ENCODE results near the gene ANKFN1.

Gene ANKFN1

DNA sequence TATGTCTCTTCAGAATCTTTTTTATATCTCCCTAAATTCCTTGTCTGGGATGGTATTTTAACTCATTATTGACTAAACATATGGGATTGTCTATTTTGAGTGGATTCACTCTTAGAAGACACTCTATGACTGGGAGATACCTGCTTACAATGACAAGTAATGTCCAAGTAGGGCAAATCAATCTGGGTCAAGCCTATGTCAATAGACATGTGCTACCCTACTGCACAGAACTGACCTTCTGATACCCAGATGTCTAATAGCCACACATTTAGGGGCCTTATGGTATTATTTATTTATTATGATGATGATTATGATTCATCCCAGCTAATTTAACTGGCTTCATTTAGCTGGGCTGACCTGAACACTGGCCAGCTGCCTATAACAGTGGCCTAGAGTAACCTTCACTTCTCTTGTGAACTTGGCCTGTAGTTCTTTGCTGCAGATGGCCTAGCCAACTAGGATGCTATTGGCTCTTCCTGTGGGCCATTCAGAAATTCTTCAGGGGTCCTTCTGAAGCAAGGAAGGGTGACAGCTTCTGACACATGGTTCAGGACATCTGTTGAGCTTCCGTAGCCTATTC is 138.0 kb downstream of the ANKFN1 start:
- no peak for DNase-seq

GRCh38 chr17:56292010-56292409 is 138.7 kb downstream of the ANKFN1 start:
- no peak for DNase-seq

- no peak for DNase-seq
Observed at GRCh38 chr17:56292578-56292977, 139.3 kb downstream of the ANKFN1 start.

DNA sequence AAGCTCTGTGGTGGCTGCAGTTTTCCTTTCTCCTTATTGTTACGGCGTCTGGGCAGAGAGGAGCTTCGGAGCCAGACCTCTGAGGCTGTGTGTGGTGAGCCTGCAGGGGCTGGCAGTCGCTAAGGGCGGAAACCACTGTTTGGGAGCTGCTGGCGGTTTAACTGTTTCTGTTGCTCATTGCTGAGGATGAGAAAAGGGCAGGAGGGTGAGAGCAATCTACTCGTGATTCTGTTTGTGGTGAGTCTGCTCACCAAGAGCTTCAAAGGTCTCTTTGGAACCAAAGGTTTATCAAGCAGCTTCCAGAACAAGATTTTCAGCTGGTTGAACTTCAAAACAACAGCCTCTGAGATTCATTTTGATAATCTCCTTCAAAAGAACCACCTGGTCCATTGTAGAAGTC is 143.9 kb downstream of the ANKFN1 start:
- no peak for DNase-seq

GRCh38 chr17:56298846-56299245 is 145.6 kb downstream of the ANKFN1 start:
- no peak for DNase-seq

DNA sequence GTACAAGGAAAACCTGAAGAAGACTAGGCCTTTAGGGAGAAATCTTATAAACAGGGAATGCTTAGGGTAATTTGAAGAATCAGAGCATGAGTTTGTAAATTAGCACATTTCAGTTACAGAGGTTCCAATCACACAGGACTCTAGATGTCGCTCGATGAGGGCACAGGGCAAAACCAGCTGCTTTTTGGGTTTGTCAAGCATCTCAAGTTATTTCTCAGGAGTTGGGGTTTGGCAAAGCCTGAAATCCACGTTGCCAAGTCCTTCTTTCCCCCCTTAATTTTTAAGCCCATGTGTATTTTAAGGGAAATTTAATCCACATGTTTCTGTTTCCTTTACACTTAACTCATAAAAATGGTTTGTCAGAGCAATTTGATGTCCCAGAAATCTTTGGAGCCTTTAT is 146.9 kb downstream of the ANKFN1 start:
- no peak for DNase-seq

DNA sequence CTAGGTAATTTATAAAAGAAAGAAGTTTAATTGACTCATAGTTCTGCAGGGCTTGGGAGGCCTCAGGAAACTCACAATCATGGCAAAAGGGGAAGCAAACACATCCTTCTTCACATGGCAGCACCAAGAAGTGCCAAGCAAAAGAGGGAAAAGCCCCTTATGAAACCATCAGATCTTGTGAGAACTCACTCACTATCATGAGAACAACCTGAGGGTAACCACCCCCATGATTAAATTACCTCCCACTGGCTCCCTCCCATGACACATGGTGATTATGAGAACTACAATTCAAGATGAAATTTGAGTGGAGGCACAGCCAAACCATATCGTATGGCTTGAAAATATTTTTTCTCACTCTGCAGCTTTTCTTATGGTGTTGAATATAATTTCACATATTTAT is 151.7 kb downstream of the ANKFN1 start:
- DNase-seq = no peak

DNA sequence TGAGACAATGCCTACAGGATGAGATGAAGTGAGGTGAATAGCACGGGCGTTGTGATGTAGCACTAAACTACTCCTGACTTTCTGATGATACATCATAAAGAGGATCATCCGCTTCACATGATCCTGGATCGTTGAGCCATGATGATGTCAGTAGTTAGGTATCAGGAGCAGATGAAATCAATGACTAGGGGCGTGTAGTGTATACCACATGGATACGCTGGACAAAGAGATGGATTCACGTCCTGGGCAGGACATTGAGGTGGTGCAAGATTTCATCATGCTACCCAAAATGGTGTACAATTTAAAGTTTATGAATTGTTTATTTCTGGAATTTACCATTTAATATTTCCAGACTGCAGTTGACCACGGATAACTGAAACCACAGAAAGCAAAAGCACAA is 156.6 kb downstream of the ANKFN1 start:
- DNase-seq = no peak

DNA sequence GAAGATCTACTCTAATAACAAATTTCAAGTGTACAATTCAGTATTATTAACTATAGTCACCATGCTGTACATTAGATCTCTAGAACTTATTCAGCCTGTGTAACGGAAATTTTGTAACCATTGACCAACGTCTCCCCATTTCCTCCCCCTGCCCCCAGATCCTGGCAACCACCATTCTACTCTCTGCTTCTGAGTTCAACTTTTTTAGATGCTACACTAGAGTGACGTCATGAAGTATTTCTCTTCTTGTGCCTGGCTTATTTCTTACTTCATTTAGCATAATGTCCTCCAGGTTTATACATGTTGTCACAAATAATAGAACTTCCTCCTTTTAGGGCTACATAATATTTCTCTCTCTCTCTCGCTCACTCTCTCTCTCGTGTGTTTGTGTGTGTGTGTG is 157.5 kb downstream of the ANKFN1 start:
- DNase-seq = no peak

DNA sequence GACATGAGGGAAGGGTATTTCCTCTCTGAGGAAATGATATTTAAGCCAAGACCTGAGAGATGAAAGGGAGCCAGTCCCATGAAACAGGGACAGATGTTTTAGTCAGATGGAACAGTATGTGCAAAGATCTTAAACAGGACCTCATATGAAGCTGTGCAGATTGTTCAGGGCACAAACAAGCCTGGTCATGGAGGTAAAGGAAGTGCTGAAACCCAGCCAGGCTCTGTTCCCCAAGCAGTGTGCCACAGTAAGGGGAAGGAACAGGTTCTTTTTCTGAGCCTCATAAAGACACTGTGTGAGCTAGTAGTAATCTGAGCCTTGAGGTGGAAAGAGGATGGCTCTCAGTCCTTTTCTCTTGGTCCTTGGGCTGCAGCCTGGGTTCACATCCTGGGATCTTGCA is 159.9 kb downstream of the ANKFN1 start:
- no peak for DNase-seq

DNA sequence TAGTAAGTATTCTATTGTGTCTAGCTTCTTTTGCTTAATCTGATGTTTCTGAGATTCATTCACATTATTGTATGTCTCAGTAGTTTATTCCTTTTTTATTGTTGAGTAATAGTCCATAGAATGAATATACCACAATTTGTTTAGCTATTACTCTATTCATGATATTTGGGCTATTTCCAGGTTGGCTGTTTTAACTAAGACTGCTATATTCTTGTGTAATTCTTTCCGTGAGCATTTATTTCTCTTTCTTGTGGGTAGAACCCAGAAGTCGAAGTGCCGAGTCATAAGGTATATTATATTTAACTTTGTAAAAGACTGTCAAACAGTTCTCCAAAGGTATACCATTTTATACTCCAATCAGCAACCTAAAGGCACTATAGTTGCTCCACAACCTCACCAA is 160.8 kb downstream of the ANKFN1 start:
- no peak for DNase-seq

DNA sequence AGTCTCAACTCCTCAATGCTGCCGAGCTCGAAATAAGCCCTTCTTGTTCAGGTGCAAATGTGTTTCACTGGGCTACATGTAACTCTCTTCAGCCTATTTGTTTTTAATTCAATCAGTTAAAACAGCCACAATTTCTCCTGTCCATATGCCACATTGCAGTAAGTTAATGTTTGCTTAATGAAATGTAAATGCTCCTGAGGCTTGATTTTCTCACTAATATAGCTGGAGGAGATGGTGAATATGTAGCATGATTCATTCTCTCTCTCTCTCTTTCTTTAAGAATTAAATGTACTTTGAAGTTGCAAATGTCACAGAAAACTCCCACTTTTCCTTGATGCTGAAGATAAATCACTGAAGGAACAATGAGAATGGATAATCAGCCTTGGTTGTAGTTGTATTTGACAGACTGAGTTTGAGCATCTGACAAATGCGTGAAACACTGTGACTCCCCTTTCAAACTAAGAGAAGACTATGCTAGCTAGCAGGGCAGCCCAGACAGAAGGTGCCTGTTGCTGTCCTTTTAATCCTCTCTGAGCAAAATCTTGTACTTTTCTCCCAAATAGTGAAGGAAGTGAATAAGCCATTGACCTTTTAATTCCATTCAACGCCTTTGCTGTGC is 161.8 kb downstream of the ANKFN1 start:
- no peak for DNase-seq

GRCh38 chr17:56316604-56317003 is 163.3 kb downstream of the ANKFN1 start:
- no peak for DNase-seq

GRCh38 chr17:56317351-56318208 is 164.3 kb downstream of the ANKFN1 start:
- no peak for DNase-seq

GRCh38 chr17:56319531-56319930 is 166.3 kb downstream of the ANKFN1 start:
- DNase-seq = no peak

DNA sequence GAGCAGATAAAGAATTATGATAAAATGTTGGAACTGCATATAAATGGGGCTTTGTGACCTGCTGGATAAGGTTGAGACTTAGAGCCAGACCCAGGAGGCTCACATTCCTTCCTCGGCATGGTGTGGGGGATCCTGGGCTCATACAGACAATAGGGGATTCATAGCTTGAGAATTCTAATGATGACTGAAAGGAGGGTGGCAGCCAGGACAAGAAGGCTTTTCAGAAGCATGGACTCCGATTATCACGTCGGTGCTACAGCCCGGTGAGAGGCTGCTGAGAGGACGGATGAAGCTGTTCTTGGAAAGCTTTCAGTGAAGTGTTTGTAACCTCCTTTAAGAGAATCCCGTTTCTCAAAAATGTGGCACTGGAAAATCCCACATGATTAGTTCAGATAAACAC is 167.2 kb downstream of the ANKFN1 start:
- no peak for DNase-seq

DNA sequence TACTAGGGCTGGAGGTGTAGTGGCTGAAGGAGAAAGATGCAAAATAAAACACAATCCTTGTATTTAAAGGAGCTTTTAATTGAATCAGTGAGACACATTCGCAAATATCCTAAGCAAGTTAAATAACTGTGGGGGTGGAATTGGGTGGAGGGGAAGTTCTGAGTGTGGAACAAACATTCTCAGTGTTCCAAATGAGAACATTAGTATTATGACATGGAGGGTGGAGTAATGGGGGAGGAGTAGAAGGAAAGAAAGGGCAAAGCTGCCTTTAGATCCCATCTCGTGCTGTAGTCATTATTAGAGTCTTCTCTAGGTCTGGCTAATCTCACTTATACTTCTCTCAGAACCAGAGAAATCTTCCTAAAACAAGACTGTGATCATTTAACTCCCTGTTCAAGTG is 169.7 kb downstream of the ANKFN1 start:
- no peak for DNase-seq

DNA sequence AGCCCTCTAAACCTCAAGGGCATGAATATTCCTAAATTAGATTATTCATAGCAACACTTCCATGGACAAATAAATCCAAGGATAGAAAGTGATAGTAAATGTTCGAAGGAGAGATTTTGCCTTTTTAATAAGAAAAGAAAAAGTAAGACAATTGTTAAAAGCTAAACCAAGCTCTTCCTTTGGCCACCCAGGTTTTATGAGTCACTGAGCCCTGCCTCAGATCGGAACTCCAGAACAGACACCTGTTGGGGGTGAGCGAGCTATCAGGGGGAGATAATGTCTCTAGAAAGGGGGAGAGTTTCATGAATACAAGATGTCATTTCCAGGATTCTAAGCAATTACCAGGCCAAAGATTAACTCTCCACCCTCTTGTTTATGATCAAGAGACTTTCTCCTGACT is 171.4 kb downstream of the ANKFN1 start:
- no peak for DNase-seq

DNA sequence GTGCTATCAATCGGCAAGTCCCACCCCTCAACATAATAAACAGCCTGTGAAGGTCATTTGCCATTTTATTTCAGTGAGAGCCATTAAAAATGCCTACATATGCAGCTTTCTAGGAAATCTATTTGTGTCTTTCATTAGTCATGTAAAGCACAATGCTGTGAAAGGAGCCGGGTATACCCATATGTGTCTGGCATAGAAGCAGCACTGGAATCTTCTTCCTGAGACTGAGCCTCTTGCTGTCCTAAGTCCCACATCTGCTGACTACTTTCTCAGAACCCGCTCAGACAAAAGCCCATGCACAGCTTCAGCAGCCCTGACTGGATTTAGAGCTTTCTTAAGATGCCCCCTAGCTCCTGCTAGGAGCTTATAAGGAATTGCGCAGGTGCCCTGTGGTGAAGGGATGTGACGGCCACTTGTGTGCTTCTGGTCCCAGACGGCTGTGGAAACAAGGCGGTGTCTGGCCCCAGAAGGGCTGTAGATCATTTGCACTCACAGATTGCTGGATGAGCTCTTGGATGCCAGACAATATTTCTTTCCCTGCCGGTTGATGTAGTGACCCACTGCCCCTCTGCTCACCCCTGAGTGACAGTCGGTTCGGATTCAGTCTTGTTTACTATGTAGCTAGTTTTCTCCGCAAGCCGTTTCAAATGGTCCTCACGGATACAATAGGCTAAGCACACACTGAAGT is 172.2 kb downstream of the ANKFN1 start:
- no peak for DNase-seq

DNA sequence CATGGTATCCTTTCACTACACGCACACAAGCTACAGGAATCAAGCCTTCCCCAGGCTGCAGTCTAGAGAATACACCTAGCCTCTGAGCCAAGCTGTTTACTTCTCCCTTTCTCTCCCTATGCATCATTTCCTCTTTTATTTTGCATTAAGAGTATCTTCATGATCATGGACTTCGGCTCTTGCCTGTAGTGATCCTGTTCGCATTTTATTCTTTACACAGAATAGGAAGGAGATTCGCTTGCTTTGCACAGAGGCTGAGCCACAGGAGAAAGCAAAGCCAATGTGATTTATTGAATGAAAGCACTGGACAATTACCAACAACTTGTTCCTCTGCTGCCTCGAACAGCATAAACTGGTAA is 172.7 kb downstream of the ANKFN1 start:
- no peak for DNase-seq

- DNase-seq = no peak
Observed at GRCh38 chr17:56347639-56348038, 194.4 kb downstream of the ANKFN1 start.

DNA sequence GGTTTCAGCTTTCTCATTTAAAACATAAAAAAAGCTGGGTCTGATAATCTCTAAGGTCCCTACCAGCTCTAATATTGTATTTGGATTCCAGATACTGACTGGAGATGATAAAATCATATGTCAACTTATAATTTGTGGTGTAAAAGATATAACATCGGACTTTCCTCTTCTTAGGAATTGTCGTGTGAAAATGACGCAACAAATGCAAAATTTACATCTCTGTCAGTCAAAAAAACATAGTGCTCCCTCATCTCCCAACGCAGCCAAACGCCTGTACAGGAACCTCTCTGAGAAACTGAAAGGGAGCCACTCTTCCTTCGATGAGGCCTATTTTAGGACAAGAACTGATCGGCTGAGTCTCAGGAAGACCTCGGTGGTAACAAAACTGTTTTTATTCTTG is 197.3 kb downstream of the ANKFN1 start:
- DNase-seq = no peak

GRCh38 chr17:56351675-56352074 is 198.4 kb downstream of the ANKFN1 start:
- no peak for DNase-seq

GRCh38 chr17:56358651-56359050 is 205.4 kb downstream of the ANKFN1 start:
- no peak for DNase-seq
